ENCODE data around the gene DNAH11.

- no peak for TF ChIP-seq CTCF (IDR thresholded peaks at IDR 0.05 in 4 of 5, conservative IDR thresholded peaks at IDR 0.05 in 1 of 5)
- TF ChIP-seq POLR2A (IDR thresholded peaks at IDR 0.05): no peak
Measured at GRCh38 chr7:21766218-21766617, 223.4 kb downstream of the DNAH11 start.
